Activated CD8-positive, alpha-beta memory T cell treated with anti-CD3 and anti-CD28 coated beads for 24 hours (primary cell): ENCODE measurements around the gene ADAMTSL1.

Experiments used
- DNase-seq: peaks from one replicate; pipeline ENCODE4 v3.0.0-alpha.2; 2020

The ADAMTSL1 gene

DNA sequence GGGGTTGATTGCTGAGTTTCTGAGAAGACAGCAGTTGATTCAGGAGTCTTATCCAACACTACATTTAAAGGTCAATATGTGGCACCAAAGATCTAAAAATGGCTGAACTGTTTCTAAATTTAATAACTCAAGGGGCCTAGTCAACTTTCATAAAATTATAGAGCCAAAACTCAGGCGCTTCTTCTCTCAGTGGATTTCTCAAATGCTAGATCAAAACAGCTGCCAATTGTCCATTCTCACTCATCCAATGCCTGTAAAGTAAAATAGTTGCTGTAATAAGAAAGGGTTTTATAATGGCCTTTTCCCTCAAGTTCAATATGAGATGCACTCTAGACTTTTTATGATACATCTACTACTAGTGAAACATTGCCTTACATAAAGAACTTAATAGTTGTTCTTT lies 26.5 kb downstream of the ADAMTSL1 start:
- DNase-seq: no peak

GRCh38 chr9:18501949-18502348 lies 28.0 kb downstream of the ADAMTSL1 start:
- DNase-seq: no peak

GRCh38 chr9:18502546-18502945 lies 28.6 kb downstream of the ADAMTSL1 start:
- no peak for DNase-seq

DNA sequence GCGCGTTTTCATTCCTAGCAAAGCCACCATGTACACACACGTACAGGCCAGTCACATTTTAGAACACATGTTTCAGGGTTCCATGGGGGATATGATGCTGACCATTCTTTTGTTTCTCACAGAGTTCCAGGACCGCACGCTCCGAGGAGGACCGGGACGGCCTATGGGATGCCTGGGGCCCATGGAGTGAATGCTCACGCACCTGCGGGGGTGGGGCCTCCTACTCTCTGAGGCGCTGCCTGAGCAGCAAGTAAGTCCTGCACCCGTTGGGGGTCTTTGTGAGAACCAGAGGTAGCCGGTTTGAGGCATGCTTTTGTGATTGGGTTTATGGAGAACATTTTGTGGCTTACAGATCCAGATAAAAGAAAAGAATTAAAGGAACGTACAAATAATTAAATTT lies 30.8 kb downstream of the ADAMTSL1 start:
- DNase-seq: no peak

DNA sequence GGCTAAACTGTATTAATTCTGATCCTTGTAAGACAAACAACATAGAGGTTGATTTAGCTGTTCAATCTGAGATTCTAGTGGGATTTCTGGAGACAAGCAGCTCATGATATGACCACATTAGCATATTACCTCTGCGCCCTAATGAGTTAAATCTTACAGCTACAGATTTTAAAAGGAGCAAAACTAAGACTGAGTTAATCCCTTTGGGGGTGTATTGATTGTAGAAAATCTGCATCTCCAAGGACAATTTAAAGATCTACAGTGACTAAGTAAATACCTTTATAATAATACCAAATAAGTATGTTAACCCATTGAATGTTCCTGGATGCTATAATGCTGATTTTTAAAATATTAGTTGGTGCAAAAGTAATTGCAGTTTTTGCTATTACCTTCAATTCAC lies 33.2 kb downstream of the ADAMTSL1 start:
- no peak for DNase-seq

GRCh38 chr9:18516514-18516913 lies 42.6 kb downstream of the ADAMTSL1 start:
- no peak for DNase-seq

DNA sequence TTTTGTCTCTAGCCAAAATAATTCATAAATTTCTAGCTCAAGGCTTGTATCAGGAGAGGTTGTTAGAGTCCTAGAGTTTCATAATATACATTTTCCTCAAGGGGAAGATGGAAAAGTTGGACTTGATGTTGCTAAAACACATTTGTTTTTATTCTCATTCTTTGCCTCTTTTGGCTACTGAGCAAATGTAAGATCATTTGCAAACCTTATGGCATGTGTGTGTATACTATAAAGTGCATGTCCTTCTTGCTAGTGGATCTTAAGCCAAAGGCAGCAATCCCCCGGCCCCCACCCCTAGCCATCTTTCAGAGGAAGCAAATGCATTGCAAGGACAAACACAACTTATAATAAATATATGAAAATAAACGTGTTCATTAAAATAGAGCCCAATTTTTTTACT lies 43.0 kb downstream of the ADAMTSL1 start:
- DNase-seq: no peak

- no peak for DNase-seq
These were observed 46.6 kb downstream of the ADAMTSL1 start for GRCh38 chr9:18520416-18521047.

- no peak for DNase-seq
These were observed 52.7 kb downstream of the ADAMTSL1 start for GRCh38 chr9:18526685-18527084.

- no peak for DNase-seq
These were observed 57.4 kb downstream of the ADAMTSL1 start for GRCh38 chr9:18531136-18532065.

- DNase-seq: no peak
These were observed 60.7 kb downstream of the ADAMTSL1 start for GRCh38 chr9:18534611-18535010.

- DNase-seq: no peak
These were observed 62.6 kb downstream of the ADAMTSL1 start for GRCh38 chr9:18536554-18536953.

DNA sequence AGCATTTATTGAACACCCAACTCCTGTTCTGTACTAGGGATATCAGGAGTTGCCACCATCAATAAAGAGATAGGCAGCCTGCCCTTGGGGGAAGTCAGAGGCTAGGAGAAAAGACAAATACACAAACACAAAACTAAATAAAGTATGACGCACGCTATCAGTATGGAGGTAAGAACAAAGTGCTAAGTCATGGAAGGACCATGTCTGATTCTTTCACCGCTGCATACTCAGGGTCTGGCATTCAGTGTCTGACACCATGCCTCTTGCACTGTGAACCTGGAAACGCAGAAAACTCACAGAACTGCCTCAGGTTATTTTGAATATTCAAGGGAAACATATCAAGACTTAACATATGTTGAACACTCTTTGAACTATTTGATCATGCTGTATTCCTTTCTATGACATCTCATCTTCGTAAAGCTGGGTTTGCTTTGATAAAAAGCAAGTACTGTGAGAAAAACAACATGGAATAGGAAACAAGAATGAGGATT lies 65.3 kb downstream of the ADAMTSL1 start:
- no peak for DNase-seq

- no peak for DNase-seq
These were observed 69.0 kb downstream of the ADAMTSL1 start for GRCh38 chr9:18542837-18543405.

GRCh38 chr9:18543406-18544192 lies 69.6 kb downstream of the ADAMTSL1 start:
- DNase-seq: no peak

DNA sequence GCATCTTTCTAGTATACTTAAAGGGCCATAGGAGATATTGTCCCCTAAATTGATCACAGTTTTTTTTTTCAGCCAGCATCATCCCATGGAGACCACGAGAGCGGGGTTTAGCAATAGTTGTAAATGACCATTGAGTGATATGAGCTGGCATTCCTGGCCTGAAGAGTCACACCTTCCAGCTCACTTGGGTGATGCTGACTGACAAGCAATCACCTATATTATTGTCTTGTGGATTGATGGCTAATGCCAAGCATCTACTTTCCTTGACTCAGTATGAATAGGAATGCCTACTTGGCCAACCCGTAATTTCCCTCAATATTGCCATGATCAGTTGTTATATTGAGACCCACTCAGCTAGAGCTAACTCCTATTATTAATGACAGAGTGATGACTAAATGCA lies 70.5 kb downstream of the ADAMTSL1 start:
- DNase-seq: no peak

DNA sequence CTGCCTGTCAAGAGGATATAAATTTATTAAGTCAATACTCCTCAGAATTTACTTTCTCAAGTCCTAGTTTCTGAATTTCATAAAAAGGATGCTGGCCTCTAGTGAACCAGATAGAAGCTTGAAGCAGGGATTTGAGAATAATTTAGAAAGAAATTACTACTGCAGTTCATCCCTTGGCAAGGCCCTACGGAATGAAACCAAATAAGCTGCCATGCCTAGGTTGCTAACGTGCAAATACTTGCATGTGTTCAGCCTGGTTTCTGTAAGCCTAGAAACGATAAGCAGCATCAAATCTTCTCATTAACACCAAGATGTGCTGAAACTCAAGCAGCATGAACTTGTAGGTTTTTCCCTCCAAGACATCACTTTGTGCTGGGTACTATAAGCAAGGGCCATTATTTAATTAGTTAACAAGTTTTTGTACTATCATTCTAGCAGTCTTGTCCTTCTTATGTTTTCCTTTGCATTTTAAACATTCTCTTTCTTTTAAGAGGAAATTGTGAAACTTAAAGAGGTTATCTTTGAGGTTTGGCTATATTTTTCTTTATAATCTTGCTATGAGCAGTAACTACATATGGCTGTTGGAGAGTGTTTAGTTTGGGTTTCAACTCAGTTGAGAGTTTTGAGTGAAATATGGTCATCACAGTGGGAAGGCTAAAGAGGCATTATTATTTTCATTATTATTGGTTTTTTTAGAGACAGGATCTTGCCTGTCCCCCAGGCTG lies 71.8 kb downstream of the ADAMTSL1 start:
- no peak for DNase-seq

GRCh38 chr9:18548456-18548855 lies 74.5 kb downstream of the ADAMTSL1 start:
- DNase-seq: no peak

GRCh38 chr9:18549772-18550171 lies 75.8 kb downstream of the ADAMTSL1 start:
- DNase-seq: no peak

GRCh38 chr9:18550286-18550685 lies 76.3 kb downstream of the ADAMTSL1 start:
- no peak for DNase-seq

- DNase-seq: no peak
These were observed 80.3 kb downstream of the ADAMTSL1 start for GRCh38 chr9:18554244-18554643.
